WI38 (cell line): ENCODE results near the gene FSTL4.

Source experiments
- H3K4me3 ChIP-seq: 2 replicates; pipeline ENCODE4 v1.5.1; 2011; ENCODE audit warnings: low read depth, mild to moderate bottlenecking, control low read depth, low read length
- CTCF ChIP-seq: IDR thresholded peaks from 2 replicates; pipeline ENCODE4 v1.5.1; 2012; ENCODE audit warnings: low read depth, mild to moderate bottlenecking, control low read depth, low read length

Gene FSTL4

GRCh38 chr5:133644000-133644865, 31.9 kb upstream of the FSTL4 start:
- TF ChIP-seq CTCF, result no peak
- H3K4me3 ChIP-seq, result no peak overlapping the region

GRCh38 chr5:133643365-133643764, 31.0 kb upstream of the FSTL4 start:
- H3K4me3 ChIP-seq, result no peak overlapping the region

GRCh38 chr5:133642153-133642722, 29.9 kb upstream of the FSTL4 start:
- H3K4me3 ChIP-seq, result no peak overlapping the region
- TF ChIP-seq CTCF, result no peak

More at GRCh38 chr5:133643365-133643764, 31.0 kb upstream of the FSTL4 start:
- no peak for TF ChIP-seq CTCF

- no peak for TF ChIP-seq CTCF
- no peak overlapping the region for H3K4me3 ChIP-seq
Measured at GRCh38 chr5:133641683-133642082, 29.3 kb upstream of the FSTL4 start.

- no peak overlapping the region for H3K4me3 ChIP-seq
- TF ChIP-seq CTCF, result no peak
Measured at GRCh38 chr5:133639850-133640528, 27.6 kb upstream of the FSTL4 start.

GRCh38 chr5:133638436-133638835, 26.1 kb upstream of the FSTL4 start:
- no peak overlapping the region for H3K4me3 ChIP-seq
- TF ChIP-seq CTCF, result no peak

- H3K4me3 ChIP-seq, result no peak overlapping the region
- no peak for TF ChIP-seq CTCF
Measured at GRCh38 chr5:133637206-133637605, 24.9 kb upstream of the FSTL4 start.
